ENCODE data around the gene CACNG4.

- TF ChIP-seq ZNF565 (CRISPR knock-in tag; conservative IDR thresholded peaks at IDR 0.05; ENCODE audit: low read depth) (no peak), ISL1 (CRISPR knock-in tag; IDR thresholded peaks at IDR 0.05) (no peak), ARNTL (CRISPR knock-in tag; IDR thresholded peaks at IDR 0.05; ENCODE audit: borderline replicate concordance, low read depth) (no peak), PATZ1 (CRISPR knock-in tag; IDR thresholded peaks at IDR 0.05; ENCODE audit: borderline replicate concordance) (no peak)
These were observed 6.8 kb downstream of the CACNG4 start for GRCh38 chr17:66971264-66971663.

All from SK-N-SH treated with all-trans-retinoic acid at 6 μM for 48 hours (cell line).